Upper lobe of left lung (tissue), 4 donors: Measurements from ENCODE around the gene UCP3.

Experiments used
- CTCF ChIP-seq, 6 experiments: fragments of 450-650 bp in 4 of 6; fragments of 200-600 bp in 2 of 6; sonication (generic) in 2 of 6; IDR thresholded peaks; one replicate each; pipeline ENCODE4 v1.5.1; 2016 to 2019; ENCODE audit warnings: antibody characterized with exemption in 6 of 6
- EP300 ChIP-seq, 4 donors: sonication (generic); formaldehyde crosslinking; IDR thresholded peaks; one replicate each; pipeline ENCODE4 v1.5.1; 2017; ENCODE audit warnings: antibody characterized with exemption in 4 of 4, control low read depth in 2 of 4
- POLR2A ChIP-seq, 4 donors: fragments of 450-650 bp; IDR thresholded peaks; one replicate each; pipeline ENCODE4 v1.5.1; 2016 to 2017; ENCODE audit warnings: antibody characterized with exemption in 4 of 4, mild to moderate bottlenecking in 2 of 4

DNA sequence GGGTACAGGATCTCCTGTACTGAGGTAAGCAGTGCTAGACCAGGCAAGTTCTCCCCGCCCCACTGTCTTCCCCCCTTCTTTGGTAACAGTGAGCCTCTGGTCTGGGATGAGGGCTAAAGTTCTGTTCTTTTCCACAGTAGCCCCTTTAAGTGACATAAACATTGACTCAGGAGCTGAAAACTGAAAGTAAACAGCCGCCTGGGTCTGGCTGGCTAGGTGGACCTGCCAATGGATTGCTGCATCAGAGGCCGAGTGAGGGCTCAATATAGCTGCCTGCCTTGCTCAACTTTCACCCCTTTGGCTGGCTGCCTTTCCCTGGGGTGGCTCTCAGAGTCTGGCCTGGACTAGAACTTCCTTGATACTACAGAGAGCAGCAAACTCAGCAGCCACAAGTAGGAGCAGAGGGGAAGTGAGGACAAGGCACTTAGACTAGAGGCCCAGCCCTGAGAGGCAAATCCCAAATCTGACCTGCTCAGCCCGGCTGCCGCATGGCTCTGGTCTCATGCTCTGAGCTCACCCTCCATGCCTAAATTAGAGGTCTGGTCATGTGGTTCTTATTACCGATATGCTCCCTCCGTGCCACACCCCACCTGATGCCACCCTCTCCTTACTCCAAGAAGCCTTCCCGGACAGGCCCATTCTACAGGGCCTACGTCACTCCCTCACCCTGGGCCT is 9.6 kb upstream of the UCP3 start:
- TF ChIP-seq CTCF (IDR thresholded peaks at IDR 0.05) (no peak), POLR2A (IDR thresholded peaks at IDR 0.05) (peak in 2 of 4 donors; percentile 41 to 57), EP300 (IDR thresholded peaks at IDR 0.05) (peak in 1 of 4 donors; percentile 46)
